Parathyroid adenoma (tissue), 2 donors: ENCODE results near the gene USP28.

Experiments used
- H2AFZ ChIP-seq: fragments of 300-600 bp; sonication (generic); one replicate; pipeline ENCODE4 v1.7.0; 2017; ENCODE audit warnings: antibody characterized with exemption, mild to moderate bottlenecking
- H3K27ac ChIP-seq: fragments of 300-600 bp; sonication (generic); one replicate; pipeline ENCODE4 v1.7.0; 2017
- H3K27me3 ChIP-seq: fragments of 300-600 bp; sonication (generic); one replicate; pipeline ENCODE4 v1.7.0; 2017; ENCODE audit warnings: low read length; ENCODE audit not compliant: control insufficient read depth, insufficient read depth
- H3K36me3 ChIP-seq: fragments of 300-600 bp; sonication (generic); one replicate; pipeline ENCODE4 v1.7.0; 2017; ENCODE audit warnings: low read length; ENCODE audit not compliant: control insufficient read depth, insufficient read depth
- H3K4me1 ChIP-seq: fragments of 300-600 bp; sonication (generic); one replicate; pipeline ENCODE4 v1.7.0; 2017; ENCODE audit warnings: control low read depth
- H3K4me2 ChIP-seq: fragments of 300-600 bp; sonication (generic); one replicate; pipeline ENCODE4 v1.7.0; 2017; ENCODE audit warnings: low read length
- H3K4me3 ChIP-seq: fragments of 300-600 bp; sonication (generic); one replicate; pipeline ENCODE4 v1.7.0; 2017; ENCODE audit warnings: low read depth, low read length
- H3K79me2 ChIP-seq: fragments of 300-600 bp; sonication (generic); one replicate; pipeline ENCODE4 v1.7.0; 2017; ENCODE audit warnings: control low read depth
- H3K9ac ChIP-seq: fragments of 300-600 bp; sonication (generic); one replicate; pipeline ENCODE4 v1.7.0; 2017; ENCODE audit warnings: mild to moderate bottlenecking
- H3K9me3 ChIP-seq: fragments of 300-600 bp; sonication (generic); one replicate; pipeline ENCODE4 v1.7.0; 2017; ENCODE audit warnings: low read length; ENCODE audit not compliant: control insufficient read depth
- TF ChIP-seq, protein P1 (sequence below): fragments of 300-600 bp; sonication (generic); IDR thresholded peaks from one replicate; pipeline ENCODE4 v1.7.0; 2017; ENCODE audit warnings: antibody characterized with exemption, mild to moderate bottlenecking
- donor health status: primary hyperparathyroidism.

USP28 gene

DNA sequence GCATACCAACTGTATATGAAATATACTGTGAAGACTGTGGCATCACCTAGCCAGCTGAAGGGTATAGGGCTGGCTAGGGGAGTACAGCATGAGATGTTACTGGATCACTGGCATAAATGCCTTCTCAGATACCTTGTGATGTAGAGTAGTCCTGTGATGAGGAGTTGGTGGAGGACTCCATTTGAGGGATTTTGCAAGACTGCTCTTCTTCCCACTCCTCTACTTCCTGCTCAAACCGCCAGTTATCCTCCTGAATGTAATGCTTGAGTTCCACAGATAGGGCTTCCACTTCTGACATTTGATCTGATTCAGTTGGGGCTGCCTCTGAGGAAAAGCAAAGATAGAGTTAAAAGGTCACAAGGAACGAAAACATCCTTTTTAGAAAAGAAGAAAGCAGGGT lies 66.4 kb downstream of the USP28 start:
- H2AFZ ChIP-seq, result no peak overlapping the region
- TF ChIP-seq, protein P1, sequence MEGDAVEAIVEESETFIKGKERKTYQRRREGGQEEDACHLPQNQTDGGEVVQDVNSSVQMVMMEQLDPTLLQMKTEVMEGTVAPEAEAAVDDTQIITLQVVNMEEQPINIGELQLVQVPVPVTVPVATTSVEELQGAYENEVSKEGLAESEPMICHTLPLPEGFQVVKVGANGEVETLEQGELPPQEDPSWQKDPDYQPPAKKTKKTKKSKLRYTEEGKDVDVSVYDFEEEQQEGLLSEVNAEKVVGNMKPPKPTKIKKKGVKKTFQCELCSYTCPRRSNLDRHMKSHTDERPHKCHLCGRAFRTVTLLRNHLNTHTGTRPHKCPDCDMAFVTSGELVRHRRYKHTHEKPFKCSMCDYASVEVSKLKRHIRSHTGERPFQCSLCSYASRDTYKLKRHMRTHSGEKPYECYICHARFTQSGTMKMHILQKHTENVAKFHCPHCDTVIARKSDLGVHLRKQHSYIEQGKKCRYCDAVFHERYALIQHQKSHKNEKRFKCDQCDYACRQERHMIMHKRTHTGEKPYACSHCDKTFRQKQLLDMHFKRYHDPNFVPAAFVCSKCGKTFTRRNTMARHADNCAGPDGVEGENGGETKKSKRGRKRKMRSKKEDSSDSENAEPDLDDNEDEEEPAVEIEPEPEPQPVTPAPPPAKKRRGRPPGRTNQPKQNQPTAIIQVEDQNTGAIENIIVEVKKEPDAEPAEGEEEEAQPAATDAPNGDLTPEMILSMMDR, result no peak
- no peak overlapping the region for H3K4me2 ChIP-seq
- no peaks in the 10 kb centered on the region for H3K36me3 ChIP-seq
- H3K27ac ChIP-seq, result no peak overlapping the region
- H3K9ac ChIP-seq, result no peak overlapping the region
- H3K27me3 ChIP-seq, result no peaks in the 10 kb centered on the region
- no peaks in the 10 kb centered on the region for H3K79me2 ChIP-seq
- H3K9me3 ChIP-seq, result no peaks in the 10 kb centered on the region
- no peak overlapping the region for H3K4me3 ChIP-seq
- no peaks in the 10 kb centered on the region for H3K4me1 ChIP-seq

DNA sequence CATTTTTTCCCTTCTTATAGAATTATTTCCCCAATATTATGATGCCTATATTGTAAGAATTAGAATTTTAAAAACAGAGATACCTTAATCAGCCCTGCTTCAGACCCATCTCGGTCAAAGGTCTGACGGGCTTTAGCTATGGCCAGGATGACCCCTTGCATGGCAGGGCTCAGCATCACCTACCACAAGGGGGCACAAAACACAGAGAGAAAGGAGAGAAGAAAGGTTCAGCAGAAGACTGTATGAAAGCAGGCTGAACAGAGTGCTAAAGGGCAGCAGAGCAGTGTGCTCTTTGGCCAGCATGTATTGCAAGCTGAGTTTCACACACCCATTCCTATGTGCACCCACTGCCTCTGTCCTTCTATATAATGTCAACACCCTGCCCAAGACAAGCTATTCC lies 69.0 kb downstream of the USP28 start:
- no peaks in the 10 kb centered on the region for H3K4me1 ChIP-seq
- no peak overlapping the region for H2AFZ ChIP-seq
- no peak overlapping the region for H3K9ac ChIP-seq
- H3K4me2 ChIP-seq, result no peak overlapping the region
- no peak overlapping the region for H3K27ac ChIP-seq
- no peaks in the 10 kb centered on the region for H3K27me3 ChIP-seq
- no peaks in the 10 kb centered on the region for H3K36me3 ChIP-seq
- TF ChIP-seq, protein P1, result no peak
- no peaks in the 10 kb centered on the region for H3K9me3 ChIP-seq
- no peaks in the 10 kb centered on the region for H3K79me2 ChIP-seq
- H3K4me3 ChIP-seq, result no peak overlapping the region

DNA sequence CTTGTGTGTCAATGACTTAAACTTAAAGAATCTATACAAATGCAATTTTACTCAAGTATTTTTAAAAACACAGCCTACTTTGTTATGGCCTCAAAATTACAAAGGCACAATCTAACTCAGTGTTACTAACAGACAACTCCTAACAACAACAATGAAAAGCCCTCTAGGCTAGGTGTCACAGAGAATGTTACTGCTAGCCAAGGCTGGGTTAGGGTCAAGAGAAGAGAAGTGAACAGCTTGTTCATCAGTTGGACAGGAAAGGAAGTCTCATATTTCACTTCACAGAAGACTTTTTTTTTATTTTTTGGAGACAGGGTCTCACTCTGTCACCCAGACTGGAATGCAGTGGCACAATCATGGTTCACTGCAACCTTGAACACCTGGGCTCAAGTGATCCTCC lies 69.7 kb downstream of the USP28 start:
- H3K9me3 ChIP-seq, result no peaks in the 10 kb centered on the region
- H3K9ac ChIP-seq, result no peak overlapping the region
- no peak overlapping the region for H2AFZ ChIP-seq
- H3K4me3 ChIP-seq, result no peak overlapping the region
- no peaks in the 10 kb centered on the region for H3K4me1 ChIP-seq
- no peaks in the 10 kb centered on the region for H3K79me2 ChIP-seq
- no peak overlapping the region for H3K27ac ChIP-seq
- H3K36me3 ChIP-seq, result no peaks in the 10 kb centered on the region
- TF ChIP-seq, protein P1, result no peak
- no peaks in the 10 kb centered on the region for H3K27me3 ChIP-seq
- H3K4me2 ChIP-seq, result no peak overlapping the region

DNA sequence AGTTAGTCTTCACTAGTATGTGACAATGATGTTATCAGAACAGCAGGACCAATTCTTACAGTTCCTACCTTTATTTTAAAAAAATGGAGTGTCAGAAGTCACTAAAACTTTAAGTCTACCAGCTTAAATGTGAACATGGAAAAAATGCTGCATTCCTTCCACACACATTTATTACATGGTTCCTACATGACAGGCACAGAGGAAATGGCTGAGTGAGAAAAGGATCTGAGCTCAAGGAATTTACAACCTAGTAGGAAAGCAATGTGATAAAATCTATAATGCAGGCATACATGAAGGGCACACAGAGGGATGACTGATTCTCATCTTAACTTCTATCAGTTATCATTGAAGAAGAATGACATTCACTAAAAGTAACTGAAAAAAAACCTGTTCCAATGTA lies 72.8 kb downstream of the USP28 start:
- Histone ChIP-seq H3K36me3 (no peaks in the 10 kb centered on the region), H3K27me3 (no peaks in the 10 kb centered on the region), H3K4me2 (no peak overlapping the region), H3K4me1 (no peaks in the 10 kb centered on the region), H3K9me3 (no peaks in the 10 kb centered on the region), H3K4me3 (no peak overlapping the region), H3K27ac (no peak overlapping the region), H3K9ac (no peak overlapping the region), H2AFZ (no peak overlapping the region), H3K79me2 (no peaks in the 10 kb centered on the region)
- TF ChIP-seq, protein P1, result no peak

DNA sequence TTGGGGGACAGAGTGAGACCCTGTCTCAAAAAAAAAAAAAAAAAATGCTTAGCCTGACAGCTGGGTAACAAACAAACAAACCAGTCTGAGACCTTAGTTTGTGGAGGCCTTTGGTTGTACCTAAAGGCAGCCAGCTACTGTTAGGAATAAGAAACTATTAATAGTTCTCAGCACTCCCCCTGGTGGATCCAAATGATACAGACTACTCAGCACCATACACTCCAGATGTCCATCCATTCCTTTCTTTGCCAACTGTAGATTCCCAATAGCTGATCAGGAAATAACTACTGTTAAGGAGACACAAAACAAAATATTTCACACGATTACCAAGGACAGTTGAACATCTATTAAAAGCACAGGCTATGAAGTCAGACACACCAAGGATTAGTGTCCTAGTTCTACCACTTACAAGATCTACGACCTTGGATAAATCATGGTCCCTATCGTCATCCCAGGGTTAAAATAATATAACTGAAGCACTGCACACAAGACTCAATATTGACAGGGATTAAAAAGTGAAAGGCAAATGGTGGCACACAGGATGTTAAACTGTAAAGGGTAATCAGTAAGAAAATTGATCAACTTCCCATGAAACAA lies 78.6 kb downstream of the USP28 start:
- Histone ChIP-seq H3K4me3 (no peak overlapping the region), H3K36me3 (no peaks in the 10 kb centered on the region), H3K9ac (no peak overlapping the region), H2AFZ (no peak overlapping the region), H3K9me3 (no peaks in the 10 kb centered on the region), H3K27ac (no peak overlapping the region), H3K4me2 (no peak overlapping the region), H3K27me3 (no peaks in the 10 kb centered on the region), H3K4me1 (no peaks in the 10 kb centered on the region), H3K79me2 (no peaks in the 10 kb centered on the region)
- TF ChIP-seq, protein P1, result peak; percentile 49
